Right cardiac atrium (tissue), 5 donors: ENCODE measurements around the gene PPL. TPM values are rescaled to one million over a fixed set of nuclear protein-coding genes. Genes with fewer than 3 reads are reported as not detected.

Source experiments
- ATAC-seq, 2 donors: fragments of 200-7000 bp; cut with Tn5 transposase; one replicate each; pipeline versions ENCODE4 v1.8.0 to v1.9.1; 2020; ENCODE audit warnings: moderate library complexity in 2 of 2, mild to moderate bottlenecking in 1 of 2
- DNase-seq, 3 donors: peaks; one replicate each; pipeline ENCODE4 v3.0.0-alpha.2; 2020
- H3K27ac ChIP-seq: one replicate; pipeline ENCODE4 v1.5.1; 2013; ENCODE audit warnings: mild to moderate bottlenecking, low read length, control low read depth, moderate library complexity
- H3K27me3 ChIP-seq: one replicate; pipeline ENCODE4 v1.6.1; 2013; ENCODE audit not compliant: control insufficient read depth, insufficient read depth
- H3K4me1 ChIP-seq: one replicate; pipeline ENCODE4 v1.6.1; 2013; ENCODE audit warnings: low read length; ENCODE audit not compliant: control insufficient read depth, insufficient read depth
- H3K4me3 ChIP-seq: one replicate; pipeline ENCODE4 v1.5.1; 2013; ENCODE audit warnings: low read length, control low read depth
- H3K9me3 ChIP-seq: one replicate; pipeline ENCODE4 v1.6.1; 2013; ENCODE audit warnings: low read length; ENCODE audit not compliant: control insufficient read depth
- WGBS: extraction: QIAGEN DNeasy Blood & Tissue Kit; methylation state at CpG from one replicate; pipeline ENCODE4 v1.1.7; 2013; 5-methylcytosine and 5-hydroxymethylcytosine counted together
- intact Hi-C, 4 donors: fragments of 100-400 bp; cut with DNase I; formaldehyde crosslinking; loops; one replicate each; pipeline versions ENCODE4 v1.11.0 to v1.14.0; 2022 to 2023
- polyA plus RNA-seq: library from polyadenylated mRNA; stranded (reverse); fragments of 200-250 nt; gene quantifications from one replicate; pipeline ENCODE4 v1.2.3, GENCODE V29; 2013
- total RNA-seq, 4 donors: library from RNA; stranded (reverse); fragmentation: NEBNext Ultra II Directional; extraction: Animal tissue kit (Norgen Biotek cat#: 25700); gene quantifications; one replicate each; pipeline ENCODE4 v1.2.1, GENCODE V29; 2021
- donor health status: healthy with polysubstance abuse.
- donor health status: DM: no; HTN: yes; CAD: no.
- donor health status: DM: no; HTN: no; CAD: no.
- donor health status: DM: no; HTN: yes; CAD: no; lungs with severe emphysema.
- donor health status: DM: yes; HTN: yes; CAD: no.

PPL gene
- total and polyA plus RNA-seq, 5 donors = 3.9 to 19.1 (median 5.2) TPM

DNA sequence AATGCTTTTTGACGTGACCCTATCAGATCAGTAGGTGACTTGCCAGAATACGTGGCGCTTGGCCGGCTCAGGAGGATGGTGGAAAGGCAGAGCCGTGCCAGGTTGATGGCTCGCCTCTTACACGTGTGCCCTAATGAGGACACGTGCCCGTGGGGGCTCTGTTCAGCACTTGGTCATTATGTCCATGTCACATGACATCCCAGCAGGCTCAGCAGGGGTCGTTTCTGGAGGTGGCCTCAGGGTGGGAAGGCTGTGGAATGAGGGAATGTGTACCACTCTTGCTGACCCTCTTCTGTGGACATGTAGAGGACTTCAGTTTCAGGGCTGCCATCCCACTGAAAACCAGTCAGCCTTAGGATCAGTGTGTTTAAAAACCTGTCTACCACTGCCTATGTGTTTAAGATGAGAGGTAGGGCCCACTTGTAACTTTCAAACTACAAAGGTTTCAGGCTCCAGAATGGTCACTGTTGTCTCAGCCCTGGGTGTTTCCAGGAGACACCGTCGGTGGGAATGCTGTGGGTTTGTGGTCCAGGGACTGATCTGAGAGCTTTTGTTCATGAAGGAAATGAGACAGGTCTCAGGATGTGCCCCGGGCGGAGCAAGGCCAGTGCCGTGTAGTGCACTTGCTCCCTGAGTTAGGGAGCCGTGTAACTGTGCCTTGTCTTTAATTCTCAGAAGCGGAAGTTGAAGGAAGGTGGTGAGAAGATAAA lies 77.6 kb downstream of the PPL start:
- 77% methylated on average over 17 of the region's 17 CpGs for WGBS
- intact Hi-C loops = no loop called here
- peak; percentile 49 to 88 for ATAC-seq
- Histone ChIP-seq H3K4me1 (peaks cover 5% of the 10 kb centered on the region), H3K27ac (peak overlapping the region; percentile 53), H3K9me3 (no peaks in the 10 kb centered on the region), H3K4me3 (no peak overlapping the region), H3K27me3 (no peaks in the 10 kb centered on the region)
- DNase-seq = no peak

DNA sequence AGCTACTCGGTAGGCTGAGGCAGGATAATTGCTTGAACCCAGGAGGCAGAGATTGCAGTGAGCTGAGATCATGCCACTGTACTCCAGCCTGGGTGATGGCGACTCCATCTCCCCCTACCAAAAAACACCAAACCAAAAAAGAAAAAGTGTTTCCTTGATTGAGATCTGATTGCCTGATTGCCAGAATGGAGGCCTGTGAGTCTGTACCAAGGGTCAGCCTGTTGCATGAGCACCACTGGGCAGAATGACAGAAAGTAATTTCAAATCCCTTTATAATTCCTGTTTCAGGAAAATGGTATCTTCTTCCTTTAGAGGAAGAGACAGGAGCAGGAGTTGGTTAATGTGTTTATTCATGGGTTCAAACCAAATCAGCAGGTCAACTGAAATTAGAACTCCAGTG lies 81.1 kb downstream of the PPL start:
- peaks cover 6% of the 10 kb centered on the region for H3K4me1 ChIP-seq
- 94% methylated on average over 2 of the region's 2 CpGs for WGBS
- no peak for DNase-seq
- H3K4me3 ChIP-seq = no peak overlapping the region
- intact Hi-C loops = no loop called here
- H3K27ac ChIP-seq = no peak overlapping the region
- no peaks in the 10 kb centered on the region for H3K9me3 ChIP-seq
- no peak for ATAC-seq
- no peaks in the 10 kb centered on the region for H3K27me3 ChIP-seq

DNA sequence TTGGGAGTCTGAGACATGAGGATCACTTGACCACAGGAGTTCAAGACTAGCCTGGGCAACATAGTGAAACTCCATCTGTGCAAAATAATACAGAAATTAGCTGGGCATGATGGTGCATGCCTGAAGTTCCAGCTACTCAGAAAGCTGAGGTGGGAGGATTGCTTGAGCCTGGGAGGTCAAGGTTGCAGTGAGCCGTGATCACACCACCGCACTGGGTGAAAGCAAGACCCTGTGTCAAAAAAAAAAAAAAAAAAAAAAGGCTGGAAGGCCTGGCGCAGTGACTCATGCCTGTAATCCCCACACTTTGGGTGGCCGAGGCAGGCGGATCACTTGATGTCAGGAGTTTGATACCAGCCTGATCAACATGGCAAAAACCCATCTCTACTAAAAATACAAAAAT lies 81.6 kb downstream of the PPL start:
- WGBS = 99% methylated on average over 5 of the region's 5 CpGs
- Histone ChIP-seq H3K27ac (no peak overlapping the region), H3K9me3 (no peaks in the 10 kb centered on the region), H3K4me1 (peaks cover 4% of the 10 kb centered on the region), H3K4me3 (no peak overlapping the region), H3K27me3 (no peaks in the 10 kb centered on the region)
- intact Hi-C loops = no loop called here
- DNase-seq = no peak
- ATAC-seq = no peak

GRCh38 chr16:4852221-4852872 lies 84.6 kb downstream of the PPL start:
- 56% methylated on average over 1 of the region's 1 CpG for WGBS
- H3K4me3 ChIP-seq = no peak overlapping the region
- peak; percentile 45 to 81 for ATAC-seq
- no peaks in the 10 kb centered on the region for H3K27me3 ChIP-seq
- intact Hi-C loops = no loop called here
- peak overlapping the region; percentile 77 for H3K27ac ChIP-seq
- DNase-seq = peak in 1 of 3 donors; percentile 31
- H3K9me3 ChIP-seq = no peaks in the 10 kb centered on the region
- H3K4me1 ChIP-seq = peaks cover 6% of the 10 kb centered on the region

- Histone ChIP-seq H3K27ac (peak overlapping the region; percentile 8), H3K27me3 (no peaks in the 10 kb centered on the region), H3K4me3 (peak overlapping the region; percentile 18), H3K4me1 (peaks cover 6% of the 10 kb centered on the region), H3K9me3 (no peaks in the 10 kb centered on the region)
- ATAC-seq = no peak
- no peak for DNase-seq
- intact Hi-C loops = no loop called here
- 58% methylated on average over 3 of the region's 3 CpGs for WGBS
Measured at GRCh38 chr16:4850211-4850610, 86.7 kb downstream of the PPL start.

DNA sequence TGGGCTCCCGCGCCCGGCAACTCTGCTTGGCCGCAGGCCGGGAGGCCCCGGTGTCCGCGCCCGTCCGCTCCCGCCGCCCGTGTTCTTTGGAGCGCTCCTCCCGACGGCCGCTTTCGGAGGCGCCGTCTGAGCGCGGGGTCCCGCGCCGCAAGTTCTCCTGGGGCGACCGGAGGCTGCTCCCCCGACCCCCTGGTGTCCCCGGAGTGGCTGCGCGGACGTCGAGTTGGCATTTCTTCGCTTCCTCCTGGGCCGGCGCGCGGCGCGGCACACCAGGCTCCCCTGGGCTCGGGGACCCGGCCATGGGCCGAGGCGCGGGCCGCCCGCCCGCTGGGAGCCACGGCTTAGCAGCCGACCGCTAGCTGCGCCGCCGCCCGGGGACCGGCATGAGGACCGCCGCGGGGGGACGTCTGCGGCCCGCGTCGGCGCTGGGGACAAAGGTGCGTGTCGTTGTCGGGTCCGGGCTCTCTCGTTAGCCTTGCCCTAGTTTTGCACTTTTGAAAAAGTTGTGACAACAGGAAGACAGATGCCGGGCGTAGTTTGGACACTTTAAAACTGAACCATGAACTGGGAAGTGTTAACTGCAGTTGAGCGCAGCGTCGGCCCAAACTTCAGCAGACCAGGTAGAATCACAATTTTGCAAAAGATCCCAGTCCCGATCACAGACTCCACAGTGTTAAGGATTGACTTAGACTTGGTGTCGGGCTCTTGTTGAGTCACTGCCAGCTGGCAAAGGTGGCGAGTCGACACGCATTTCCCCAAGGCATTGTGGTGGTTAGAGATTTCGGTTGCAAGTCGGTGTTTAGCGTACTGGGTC lies 89.0 kb downstream of the PPL start:
- peak; percentile 72 to 83 (median 81) for DNase-seq
- no peaks in the 10 kb centered on the region for H3K27me3 ChIP-seq
- WGBS = under 1% methylated on average over 83 of the region's 83 CpGs
- ATAC-seq = peak; percentile 4 to 14
- H3K27ac ChIP-seq = peak overlapping the region; percentile 77
- peaks cover 5% of the 10 kb centered on the region for H3K4me1 ChIP-seq
- H3K4me3 ChIP-seq = peak overlapping the region; percentile 81
- intact Hi-C loops = no loop called here
- H3K9me3 ChIP-seq = no peaks in the 10 kb centered on the region

GRCh38 chr16:4846901-4847773 lies 89.8 kb downstream of the PPL start, which contains the start of the genes GLYR1 and UBN1:
GLYR1 (minus strand) TSS chr16:4847288; CDS start chr16:4847265, 23 bp downstream.
UBN1 (plus strand) TSS chr16:4847481; CDS start chr16:4852918, 5,437 bp downstream.
- ATAC-seq (peak; percentile 98 to 99), DNase-seq (peak; percentile 100)
- Histone ChIP-seq H3K9me3 (no peaks in the 10 kb centered on the region), H3K4me1 (peaks cover 2% of the 10 kb centered on the region), H3K4me3 (peak within 1 kb of the TSS; percentile 81), H3K27me3 (no peaks in the 10 kb centered on the region), H3K27ac (peak within 1 kb of the TSS; percentile 77)
- under 1% methylated on average over 126 of the region's 126 CpGs for WGBS
- intact Hi-C loops = no loop called here

- no peaks in the 10 kb centered on the region for H3K27me3 ChIP-seq
- ATAC-seq (peak; percentile 7 to 69), DNase-seq (peak; percentile 58 to 69 (median 69))
- peaks cover 2% of the 10 kb centered on the region for H3K4me1 ChIP-seq
- peak overlapping the region; percentile 73 for H3K27ac ChIP-seq
- peak overlapping the region; percentile 78 for H3K4me3 ChIP-seq
- intact Hi-C loops = no loop called here
- H3K9me3 ChIP-seq = no peaks in the 10 kb centered on the region
- under 1% methylated on average over 27 of the region's 27 CpGs for WGBS
Measured at GRCh38 chr16:4846503-4846900, 90.4 kb downstream of the PPL start.

GRCh38 chr16:4840984-4841383 lies 96.0 kb downstream of the PPL start:
- DNase-seq (no peak), ATAC-seq (no peak)
- Histone ChIP-seq H3K27me3 (no peaks in the 10 kb centered on the region), H3K4me3 (no peak overlapping the region), H3K27ac (no peak overlapping the region), H3K9me3 (no peaks in the 10 kb centered on the region), H3K4me1 (no peaks in the 10 kb centered on the region)
- WGBS = 76% methylated on average over 5 of the region's 5 CpGs
- intact Hi-C loops = no loop called here

DNA sequence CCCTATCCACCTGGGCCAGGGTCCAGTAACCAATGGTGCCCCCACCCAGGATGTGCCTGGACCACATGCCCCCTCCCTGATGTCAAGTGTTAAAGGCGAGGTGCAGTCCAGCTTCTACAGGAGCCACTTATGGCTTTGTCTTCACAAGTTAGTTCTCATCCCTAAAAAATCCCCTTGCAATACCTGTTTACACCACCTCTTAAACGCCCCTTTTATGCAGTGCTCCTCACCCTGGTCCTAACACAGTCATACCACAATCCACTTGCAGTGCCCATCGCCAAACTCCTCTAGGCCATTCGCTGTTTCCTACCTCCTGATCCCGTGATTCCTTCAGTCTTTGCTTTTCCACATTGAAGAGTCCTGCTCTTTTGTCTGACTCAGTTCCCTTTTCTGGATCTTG lies 97.0 kb downstream of the PPL start:
- H3K9me3 ChIP-seq = no peaks in the 10 kb centered on the region
- intact Hi-C loops = no loop called here
- WGBS = 87% methylated on average over 5 of the region's 5 CpGs
- ATAC-seq (no peak), DNase-seq (no peak)
- no peaks in the 10 kb centered on the region for H3K27me3 ChIP-seq
- H3K4me1 ChIP-seq = no peaks in the 10 kb centered on the region
- no peak overlapping the region for H3K4me3 ChIP-seq
- no peak overlapping the region for H3K27ac ChIP-seq
